Panc1 (cell line): Measurements from ENCODE around the gene DGAT2L6. TPM values are rescaled to one million over a fixed set of nuclear protein-coding genes. Genes with fewer than 3 reads are reported as not detected.

Experiments used
- ATAC-seq: fragments of 200-7000 bp; cut with Tn5 transposase; 2 replicates; pipeline ENCODE4 v1.9.1; 2020; ENCODE audit warnings: mild to moderate bottlenecking, moderate library complexity
- BruUV-seq: library from RNA; stranded (reverse); fragments of 400-500 nt; replicated peaks from 2 replicates; lab custom pipeline; 2021; lab: Mats Ljungman, UMichigan
- CTCF ChIA-PET: fragments of 300-600 bp; sonication (Branson Sonifier 250); formaldehyde crosslinking; loops from one replicate; lab custom pipeline; 2022; ENCODE audit warnings: antibody characterized with exemption; lab: Charles Lee
- POLR2A ChIA-PET: fragments of 300-600 bp; sonication (Branson Sonifier 250); formaldehyde crosslinking; loops from one replicate; lab custom pipeline; 2022; ENCODE audit warnings: antibody characterized with exemption; lab: Charles Lee
- DNase-seq: peaks from one replicate; pipeline ENCODE4 v3.0.0-alpha.2; 2010; ENCODE audit warnings: low read depth, low spot score
- H3K27ac ChIP-seq: 2 replicates; pipeline ENCODE4 v1.5.1; 2011; ENCODE audit warnings: mild to moderate bottlenecking, low read length, inconsistent platforms
- H3K27me3 ChIP-seq: fragments of 200-500 bp; sonication (Bioruptor generic); 2 replicates; pipeline ENCODE4 v1.6.0; 2014; ENCODE audit warnings: low read length, inconsistent platforms; ENCODE audit not compliant: control insufficient read depth, insufficient read depth
- H3K36me3 ChIP-seq: fragments of 200-500 bp; sonication (Bioruptor generic); 2 replicates; pipeline ENCODE4 v1.5.1; 2014; ENCODE audit warnings: inconsistent platforms, mild to moderate bottlenecking, low read length, moderate library complexity; ENCODE audit not compliant: control insufficient read depth, insufficient read depth
- H3K4me1 ChIP-seq: 2 replicates; pipeline ENCODE4 v1.5.1; 2011; ENCODE audit warnings: inconsistent platforms, mild to moderate bottlenecking, low read length, moderate library complexity; ENCODE audit not compliant: control insufficient read depth, insufficient read depth
- H3K4me3 ChIP-seq, 2 experiments: 2 replicates each; pipeline ENCODE4 v1.5.1; 2011 to 2012; ENCODE audit warnings: low read depth in 2 of 2, low read length in 2 of 2, mild to moderate bottlenecking in 2 of 2, inconsistent platforms in 1 of 2, moderate library complexity in 1 of 2
- H3K9me3 ChIP-seq: fragments of 200-500 bp; sonication (Bioruptor generic); 2 replicates; pipeline ENCODE4 v1.5.1; 2014; ENCODE audit warnings: low read depth, mild to moderate bottlenecking, inconsistent platforms, low read length, moderate library complexity; ENCODE audit not compliant: control insufficient read depth, insufficient read depth
- POLR2AphosphoS5 ChIP-seq: IDR thresholded peaks from 2 replicates; pipeline ENCODE4 v1.6.1; 2012; ENCODE audit warnings: mild to moderate bottlenecking, low read depth, low read length, moderate library complexity
- SIN3A ChIP-seq: IDR thresholded peaks from 2 replicates; pipeline ENCODE4 v1.6.1; 2012; ENCODE audit warnings: low read depth, mild to moderate bottlenecking, low read length, moderate library complexity, borderline replicate concordance; ENCODE audit not compliant: insufficient read depth
- TCF7L2 ChIP-seq: IDR thresholded peaks from 2 replicates; pipeline ENCODE4 v1.6.1; 2011; ENCODE audit warnings: mild to moderate bottlenecking, low read depth, low read length, inconsistent platforms
- in situ Hi-C: cut with HindIII; loops from 2 replicates; pipeline ENCODE4 v1.10.0; 2016; ENCODE audit warnings: low sequenced_read_pairs, low pct_unique_long_range_greater_than_20kb
- intact Hi-C: fragments of 100-400 bp; cut with micrococcal nuclease; formaldehyde crosslinking; loops from one replicate; pipeline ENCODE4 v1.10.0; 2022; ENCODE audit not compliant: unreplicated experiment
- total RNA-seq: library from RNA; stranded (reverse); gene quantifications from one replicate; pipeline ENCODE4 v1.2.1, GENCODE V29; 2021; ENCODE audit not compliant: unreplicated experiment
- TF ChIP-seq, protein P1 (sequence below): fragments of 450-650 bp; IDR thresholded peaks from 2 replicates; pipeline ENCODE4 v1.5.1; 2017; ENCODE audit warnings: mild to moderate bottlenecking
- TF ChIP-seq, protein P2 (sequence below), 2 experiments: IDR thresholded peaks; 2 replicates each; pipeline ENCODE4 v1.6.1; 2011 to 2012; ENCODE audit warnings: low read depth in 2 of 2, control low read depth in 1 of 2, low read length in 1 of 2, mild to moderate bottlenecking in 1 of 2, moderate library complexity in 1 of 2; ENCODE audit not compliant: insufficient read depth in 1 of 2

The DGAT2L6 gene
- total RNA-seq, 1 experiment from 2014 or later = not detected

DNA sequence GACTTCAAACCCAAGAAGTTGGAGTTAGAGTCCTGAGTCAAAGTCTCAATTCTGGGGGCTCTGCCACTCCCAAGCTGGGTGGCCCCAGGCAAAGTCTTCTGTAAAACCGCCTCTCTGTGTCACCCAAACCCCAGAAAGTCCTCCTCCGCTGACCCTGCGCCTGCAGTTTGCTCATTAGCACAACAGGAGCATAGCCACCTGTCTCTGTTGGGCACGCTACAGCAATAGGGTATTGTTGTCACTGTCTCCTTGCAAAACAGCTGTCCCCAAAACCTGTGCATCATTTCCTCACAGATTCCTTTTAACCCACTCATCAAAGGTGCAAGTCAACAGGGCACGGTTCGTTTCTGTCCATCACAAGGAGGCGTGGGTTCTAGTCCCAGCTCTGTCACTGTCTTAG, 8.0 kb upstream of the DGAT2L6 start:
- Histone ChIP-seq H3K4me3 (no peak overlapping the region), H3K36me3 (0 out of 2 replicates have a peak, but pooled peaks cover 2% of the 10 kb centered on the region), H3K27ac (no peak overlapping the region), H3K4me1 (peaks cover 13% of the 10 kb centered on the region), H3K9me3 (no peaks in the 10 kb centered on the region), H3K27me3 (no peaks in the 10 kb centered on the region)
- POLR2A ChIA-PET = no interaction called here
- ATAC-seq (no peak), DNase-seq (no peak)
- no TSS peak for BruUV-seq
- CTCF ChIA-PET = interaction anchor here (0.6 kb wide), 1 partner anchor 733 kb away, joined by 5 read pairs; no protein-coding TSS in a partner anchor
- intact Hi-C loops (no loop called here), in situ Hi-C loops (no loop called here)
- TF ChIP-seq POLR2AphosphoS5 (no peak), SIN3A (no peak), TCF7L2 (no peak)
- TF ChIP-seq, protein P1, sequence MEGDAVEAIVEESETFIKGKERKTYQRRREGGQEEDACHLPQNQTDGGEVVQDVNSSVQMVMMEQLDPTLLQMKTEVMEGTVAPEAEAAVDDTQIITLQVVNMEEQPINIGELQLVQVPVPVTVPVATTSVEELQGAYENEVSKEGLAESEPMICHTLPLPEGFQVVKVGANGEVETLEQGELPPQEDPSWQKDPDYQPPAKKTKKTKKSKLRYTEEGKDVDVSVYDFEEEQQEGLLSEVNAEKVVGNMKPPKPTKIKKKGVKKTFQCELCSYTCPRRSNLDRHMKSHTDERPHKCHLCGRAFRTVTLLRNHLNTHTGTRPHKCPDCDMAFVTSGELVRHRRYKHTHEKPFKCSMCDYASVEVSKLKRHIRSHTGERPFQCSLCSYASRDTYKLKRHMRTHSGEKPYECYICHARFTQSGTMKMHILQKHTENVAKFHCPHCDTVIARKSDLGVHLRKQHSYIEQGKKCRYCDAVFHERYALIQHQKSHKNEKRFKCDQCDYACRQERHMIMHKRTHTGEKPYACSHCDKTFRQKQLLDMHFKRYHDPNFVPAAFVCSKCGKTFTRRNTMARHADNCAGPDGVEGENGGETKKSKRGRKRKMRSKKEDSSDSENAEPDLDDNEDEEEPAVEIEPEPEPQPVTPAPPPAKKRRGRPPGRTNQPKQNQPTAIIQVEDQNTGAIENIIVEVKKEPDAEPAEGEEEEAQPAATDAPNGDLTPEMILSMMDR = no peak
- TF ChIP-seq, protein P2, sequence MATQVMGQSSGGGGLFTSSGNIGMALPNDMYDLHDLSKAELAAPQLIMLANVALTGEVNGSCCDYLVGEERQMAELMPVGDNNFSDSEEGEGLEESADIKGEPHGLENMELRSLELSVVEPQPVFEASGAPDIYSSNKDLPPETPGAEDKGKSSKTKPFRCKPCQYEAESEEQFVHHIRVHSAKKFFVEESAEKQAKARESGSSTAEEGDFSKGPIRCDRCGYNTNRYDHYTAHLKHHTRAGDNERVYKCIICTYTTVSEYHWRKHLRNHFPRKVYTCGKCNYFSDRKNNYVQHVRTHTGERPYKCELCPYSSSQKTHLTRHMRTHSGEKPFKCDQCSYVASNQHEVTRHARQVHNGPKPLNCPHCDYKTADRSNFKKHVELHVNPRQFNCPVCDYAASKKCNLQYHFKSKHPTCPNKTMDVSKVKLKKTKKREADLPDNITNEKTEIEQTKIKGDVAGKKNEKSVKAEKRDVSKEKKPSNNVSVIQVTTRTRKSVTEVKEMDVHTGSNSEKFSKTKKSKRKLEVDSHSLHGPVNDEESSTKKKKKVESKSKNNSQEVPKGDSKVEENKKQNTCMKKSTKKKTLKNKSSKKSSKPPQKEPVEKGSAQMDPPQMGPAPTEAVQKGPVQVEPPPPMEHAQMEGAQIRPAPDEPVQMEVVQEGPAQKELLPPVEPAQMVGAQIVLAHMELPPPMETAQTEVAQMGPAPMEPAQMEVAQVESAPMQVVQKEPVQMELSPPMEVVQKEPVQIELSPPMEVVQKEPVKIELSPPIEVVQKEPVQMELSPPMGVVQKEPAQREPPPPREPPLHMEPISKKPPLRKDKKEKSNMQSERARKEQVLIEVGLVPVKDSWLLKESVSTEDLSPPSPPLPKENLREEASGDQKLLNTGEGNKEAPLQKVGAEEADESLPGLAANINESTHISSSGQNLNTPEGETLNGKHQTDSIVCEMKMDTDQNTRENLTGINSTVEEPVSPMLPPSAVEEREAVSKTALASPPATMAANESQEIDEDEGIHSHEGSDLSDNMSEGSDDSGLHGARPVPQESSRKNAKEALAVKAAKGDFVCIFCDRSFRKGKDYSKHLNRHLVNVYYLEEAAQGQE (IDR thresholded peaks at IDR 0.05; ENCODE audit: insufficient read depth in 1 of 2, low read depth in 2 of 2, low read length in 1 of 2) = no peak

DNA sequence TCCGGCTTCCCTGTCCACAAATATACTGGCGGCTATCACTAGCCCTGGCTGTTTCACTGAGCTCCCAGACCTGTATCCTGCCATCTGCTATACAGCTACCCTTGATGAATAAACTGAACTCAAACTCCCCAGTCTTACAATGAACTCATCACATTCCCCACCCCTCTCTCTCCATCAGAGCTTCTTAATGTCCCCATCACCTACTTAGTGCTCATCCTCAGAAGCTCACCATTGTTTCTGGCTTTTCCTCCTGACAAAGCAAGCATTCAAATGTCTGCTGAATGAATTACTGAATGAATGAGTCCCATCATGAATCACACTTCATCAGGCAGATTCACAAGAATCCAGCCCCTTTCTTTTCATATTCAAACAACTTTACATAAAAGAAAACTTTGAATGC, 5.7 kb upstream of the DGAT2L6 start:
- CTCF ChIA-PET = no interaction called here
- intact Hi-C loops = no loop called here

More for the DNA sequence above, 5.7 kb upstream of the DGAT2L6 start:
- no peak overlapping the region for H3K27ac ChIP-seq
- TF ChIP-seq, protein P1 = no peak
- no peak for TF ChIP-seq POLR2AphosphoS5
- TF ChIP-seq, protein P2 (IDR thresholded peaks at IDR 0.05; ENCODE audit: insufficient read depth in 1 of 2, low read depth in 2 of 2, low read length in 1 of 2) = no peak
- TF ChIP-seq SIN3A = no peak
- no peak for TF ChIP-seq TCF7L2
- ATAC-seq (no peak), DNase-seq (no peak)
- in situ Hi-C loops = no loop called here
- POLR2A ChIA-PET = no interaction called here
- H3K27me3 ChIP-seq = no peaks in the 10 kb centered on the region
- no peaks in the 10 kb centered on the region for H3K36me3 ChIP-seq
- no peaks in the 10 kb centered on the region for H3K9me3 ChIP-seq
- peaks cover 13% of the 10 kb centered on the region for H3K4me1 ChIP-seq
- BruUV-seq = no TSS peak
- no peak overlapping the region for H3K4me3 ChIP-seq
